HL-60 (cell line): ENCODE measurements around the gene POLR1B.
"Not testable (repeated sequence)": the region's sequence is repeated elsewhere in the genome, so short reads cannot be mapped to it uniquely, and the experiment has no call there.

Source experiments
- DNase-seq, 2 experiments: peaks; one replicate each; pipeline ENCODE4 v3.0.0-alpha.2; 2010 to 2020; ENCODE audit warnings: low read depth in 1 of 2, low spot score in 1 of 2
- H3K27ac ChIP-seq: fragments of 250-450 bp; sonication (Bioruptor Pico); replicated peaks from 2 replicates; pipeline ENCODE4 v1.5.1; 2020; ENCODE audit warnings: mild to moderate bottlenecking, moderate library complexity
- H3K27me3 ChIP-seq: fragments of 250-450 bp; sonication (Bioruptor Pico); 2 replicates; pipeline ENCODE4 v1.5.1; 2021; ENCODE audit warnings: mild to moderate bottlenecking, moderate library complexity; ENCODE audit not compliant: insufficient read depth, poor library complexity, severe bottlenecking
- H3K4me3 ChIP-seq: replicated peaks from 2 replicates; pipeline ENCODE4 v1.5.1; 2011; ENCODE audit warnings: mild to moderate bottlenecking, control low read depth, low read length; ENCODE audit not compliant: insufficient read depth
- GABPA ChIP-seq: IDR thresholded peaks from 2 replicates; pipeline ENCODE4 v1.6.1; 2012; ENCODE audit warnings: low read depth
- POLR2AphosphoS5 ChIP-seq: IDR thresholded peaks from 2 replicates; pipeline ENCODE4 v1.6.1; 2012; ENCODE audit warnings: low read depth
- SPI1 ChIP-seq: IDR thresholded peaks from 2 replicates; pipeline ENCODE4 v1.6.1; 2012; ENCODE audit warnings: low read depth, mild to moderate bottlenecking, borderline replicate concordance
- TF ChIP-seq, protein P1 (sequence below): IDR thresholded peaks from one replicate; pipeline ENCODE4 v1.5.1; 2011; ENCODE audit warnings: low read length, control low read depth, inconsistent platforms; ENCODE audit not compliant: insufficient read depth
- TF ChIP-seq, protein P2 (sequence below): IDR thresholded peaks from 2 replicates; pipeline ENCODE4 v1.6.1; 2012; ENCODE audit warnings: low read depth; ENCODE audit not compliant: insufficient replicate concordance

POLR1B gene

DNA sequence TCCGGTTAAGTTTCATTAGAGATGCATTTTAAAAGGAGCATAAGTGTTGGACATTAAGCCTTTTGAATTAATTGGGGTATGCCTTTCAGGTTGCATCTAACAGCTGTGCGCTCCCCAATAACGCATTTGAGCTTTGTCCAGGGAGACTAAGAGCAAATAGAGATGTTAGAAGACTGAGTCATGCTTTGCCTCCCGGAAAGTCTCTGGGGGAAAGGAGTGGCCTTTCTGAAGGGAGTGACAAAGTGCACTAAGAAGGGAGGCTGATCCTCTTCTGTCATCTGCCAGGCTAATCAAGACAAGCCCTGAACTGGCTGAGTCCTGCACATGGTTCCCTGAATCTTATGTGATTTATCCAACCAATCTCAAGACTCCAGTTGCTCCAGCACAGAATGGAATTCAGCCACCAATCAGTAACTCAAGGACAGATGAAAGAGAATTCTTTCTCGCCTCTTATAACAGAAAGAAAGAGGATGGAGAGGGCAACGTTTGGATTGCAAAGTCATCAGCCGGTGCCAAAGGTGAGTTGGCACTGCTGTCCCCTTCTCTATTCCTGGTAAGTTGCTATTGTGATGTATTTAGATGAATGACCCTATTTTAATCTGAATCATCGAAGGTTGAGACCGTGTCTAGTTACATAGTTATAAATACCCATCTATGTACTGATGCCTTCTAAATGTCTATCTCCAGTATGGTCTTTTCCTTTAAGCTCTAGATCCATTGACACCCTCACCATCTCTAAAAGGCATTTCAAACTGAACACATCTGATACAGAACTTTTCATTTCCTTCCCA is 48.2 kb upstream of the POLR1B start:
- H3K4me3 ChIP-seq: no peak overlapping the region
- DNase-seq: no peak
- H3K27me3 ChIP-seq: no peaks in the 10 kb centered on the region
- H3K27ac ChIP-seq: no peak overlapping the region
- TF ChIP-seq, protein P1, sequence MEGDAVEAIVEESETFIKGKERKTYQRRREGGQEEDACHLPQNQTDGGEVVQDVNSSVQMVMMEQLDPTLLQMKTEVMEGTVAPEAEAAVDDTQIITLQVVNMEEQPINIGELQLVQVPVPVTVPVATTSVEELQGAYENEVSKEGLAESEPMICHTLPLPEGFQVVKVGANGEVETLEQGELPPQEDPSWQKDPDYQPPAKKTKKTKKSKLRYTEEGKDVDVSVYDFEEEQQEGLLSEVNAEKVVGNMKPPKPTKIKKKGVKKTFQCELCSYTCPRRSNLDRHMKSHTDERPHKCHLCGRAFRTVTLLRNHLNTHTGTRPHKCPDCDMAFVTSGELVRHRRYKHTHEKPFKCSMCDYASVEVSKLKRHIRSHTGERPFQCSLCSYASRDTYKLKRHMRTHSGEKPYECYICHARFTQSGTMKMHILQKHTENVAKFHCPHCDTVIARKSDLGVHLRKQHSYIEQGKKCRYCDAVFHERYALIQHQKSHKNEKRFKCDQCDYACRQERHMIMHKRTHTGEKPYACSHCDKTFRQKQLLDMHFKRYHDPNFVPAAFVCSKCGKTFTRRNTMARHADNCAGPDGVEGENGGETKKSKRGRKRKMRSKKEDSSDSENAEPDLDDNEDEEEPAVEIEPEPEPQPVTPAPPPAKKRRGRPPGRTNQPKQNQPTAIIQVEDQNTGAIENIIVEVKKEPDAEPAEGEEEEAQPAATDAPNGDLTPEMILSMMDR: no peak

DNA sequence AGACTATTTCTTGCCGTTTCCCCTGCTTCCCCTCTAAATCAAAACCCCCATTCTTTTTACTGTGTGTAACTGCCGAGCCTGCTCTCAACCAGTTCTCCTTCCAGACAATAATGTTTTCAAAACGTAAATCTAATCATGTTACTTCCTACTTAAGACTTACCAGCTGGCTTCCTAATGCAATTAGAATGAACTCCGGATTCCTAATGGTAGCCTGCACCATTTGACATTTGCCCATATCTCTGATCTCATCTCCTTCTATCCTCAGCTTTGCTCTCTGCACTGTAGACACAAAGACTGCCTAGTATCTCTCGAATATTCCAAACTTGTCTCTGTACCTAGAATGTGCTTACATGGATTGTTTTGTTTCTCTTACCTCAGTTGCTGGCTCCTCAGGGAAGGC is 47.4 kb upstream of the POLR1B start:
- no peak for DNase-seq
- Histone ChIP-seq H3K4me3 (no peak overlapping the region), H3K27ac (no peak overlapping the region)

DNA sequence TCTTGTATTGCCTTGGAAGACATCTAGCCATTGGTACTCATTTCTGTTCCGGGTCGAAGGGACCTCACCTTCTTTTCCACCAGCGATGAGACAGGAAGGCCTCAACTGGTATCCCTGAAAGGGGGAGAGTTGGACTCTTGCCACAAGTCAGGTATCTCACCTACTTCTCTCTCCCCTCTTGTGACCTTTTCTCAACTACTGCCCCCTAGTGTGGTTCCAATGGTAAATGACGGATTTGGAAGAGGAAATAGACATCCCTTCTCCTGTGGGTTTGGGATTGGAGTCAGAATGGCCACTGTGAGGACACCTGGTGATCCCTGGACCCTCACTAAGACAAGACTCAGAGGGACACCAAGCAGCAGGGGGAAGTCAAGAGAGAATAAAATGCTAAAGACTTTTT is 46.4 kb upstream of the POLR1B start:
- H3K27ac ChIP-seq, DNase-seq, H3K4me3 ChIP-seq, H3K27me3 ChIP-seq: not testable (repeated sequence)

More for the DNA sequence above, 47.4 kb upstream of the POLR1B start:
- TF ChIP-seq, protein P1: no peak
- TF ChIP-seq, protein P2, sequence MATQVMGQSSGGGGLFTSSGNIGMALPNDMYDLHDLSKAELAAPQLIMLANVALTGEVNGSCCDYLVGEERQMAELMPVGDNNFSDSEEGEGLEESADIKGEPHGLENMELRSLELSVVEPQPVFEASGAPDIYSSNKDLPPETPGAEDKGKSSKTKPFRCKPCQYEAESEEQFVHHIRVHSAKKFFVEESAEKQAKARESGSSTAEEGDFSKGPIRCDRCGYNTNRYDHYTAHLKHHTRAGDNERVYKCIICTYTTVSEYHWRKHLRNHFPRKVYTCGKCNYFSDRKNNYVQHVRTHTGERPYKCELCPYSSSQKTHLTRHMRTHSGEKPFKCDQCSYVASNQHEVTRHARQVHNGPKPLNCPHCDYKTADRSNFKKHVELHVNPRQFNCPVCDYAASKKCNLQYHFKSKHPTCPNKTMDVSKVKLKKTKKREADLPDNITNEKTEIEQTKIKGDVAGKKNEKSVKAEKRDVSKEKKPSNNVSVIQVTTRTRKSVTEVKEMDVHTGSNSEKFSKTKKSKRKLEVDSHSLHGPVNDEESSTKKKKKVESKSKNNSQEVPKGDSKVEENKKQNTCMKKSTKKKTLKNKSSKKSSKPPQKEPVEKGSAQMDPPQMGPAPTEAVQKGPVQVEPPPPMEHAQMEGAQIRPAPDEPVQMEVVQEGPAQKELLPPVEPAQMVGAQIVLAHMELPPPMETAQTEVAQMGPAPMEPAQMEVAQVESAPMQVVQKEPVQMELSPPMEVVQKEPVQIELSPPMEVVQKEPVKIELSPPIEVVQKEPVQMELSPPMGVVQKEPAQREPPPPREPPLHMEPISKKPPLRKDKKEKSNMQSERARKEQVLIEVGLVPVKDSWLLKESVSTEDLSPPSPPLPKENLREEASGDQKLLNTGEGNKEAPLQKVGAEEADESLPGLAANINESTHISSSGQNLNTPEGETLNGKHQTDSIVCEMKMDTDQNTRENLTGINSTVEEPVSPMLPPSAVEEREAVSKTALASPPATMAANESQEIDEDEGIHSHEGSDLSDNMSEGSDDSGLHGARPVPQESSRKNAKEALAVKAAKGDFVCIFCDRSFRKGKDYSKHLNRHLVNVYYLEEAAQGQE: no peak
- TF ChIP-seq GABPA (no peak), SPI1 (no peak), POLR2AphosphoS5 (no peak)
- H3K27me3 ChIP-seq: no peaks in the 10 kb centered on the region

DNA sequence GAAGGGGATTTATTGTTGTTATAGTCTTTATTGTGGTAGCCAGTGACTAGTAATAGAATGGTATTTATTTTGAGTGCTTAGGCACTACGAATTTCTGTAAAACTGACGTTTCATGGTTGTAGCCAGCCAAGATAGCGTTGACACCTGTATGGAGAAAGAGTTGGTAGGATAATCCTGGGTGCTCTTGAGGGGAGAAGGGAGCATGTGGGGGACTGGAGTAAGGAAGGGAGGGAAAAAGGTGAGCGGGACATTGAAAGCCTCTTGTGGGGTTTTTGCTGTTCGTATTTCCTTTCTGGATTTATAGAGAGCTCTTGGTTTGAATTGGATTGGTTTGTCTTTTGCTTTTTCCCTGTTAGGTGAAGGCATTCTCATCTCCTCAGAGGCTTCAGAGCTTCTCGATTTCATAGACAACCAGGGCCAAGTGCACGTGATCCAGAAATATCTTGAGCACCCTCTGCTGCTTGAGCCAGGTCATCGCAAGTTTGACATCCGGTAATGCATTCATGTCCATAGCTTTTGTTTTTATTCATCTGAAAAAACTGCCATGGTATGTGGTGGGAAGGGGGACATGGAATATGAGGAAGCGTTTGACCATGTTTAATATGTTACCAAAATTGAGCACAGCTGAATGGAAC is 41.3 kb upstream of the POLR1B start:
- H3K4me3 ChIP-seq, H3K27me3 ChIP-seq, H3K27ac ChIP-seq: not testable (repeated sequence)
- TF ChIP-seq, protein P1: peak; percentile 10
- DNase-seq: peak in 1 of 2 experiments; percentile 60

DNA sequence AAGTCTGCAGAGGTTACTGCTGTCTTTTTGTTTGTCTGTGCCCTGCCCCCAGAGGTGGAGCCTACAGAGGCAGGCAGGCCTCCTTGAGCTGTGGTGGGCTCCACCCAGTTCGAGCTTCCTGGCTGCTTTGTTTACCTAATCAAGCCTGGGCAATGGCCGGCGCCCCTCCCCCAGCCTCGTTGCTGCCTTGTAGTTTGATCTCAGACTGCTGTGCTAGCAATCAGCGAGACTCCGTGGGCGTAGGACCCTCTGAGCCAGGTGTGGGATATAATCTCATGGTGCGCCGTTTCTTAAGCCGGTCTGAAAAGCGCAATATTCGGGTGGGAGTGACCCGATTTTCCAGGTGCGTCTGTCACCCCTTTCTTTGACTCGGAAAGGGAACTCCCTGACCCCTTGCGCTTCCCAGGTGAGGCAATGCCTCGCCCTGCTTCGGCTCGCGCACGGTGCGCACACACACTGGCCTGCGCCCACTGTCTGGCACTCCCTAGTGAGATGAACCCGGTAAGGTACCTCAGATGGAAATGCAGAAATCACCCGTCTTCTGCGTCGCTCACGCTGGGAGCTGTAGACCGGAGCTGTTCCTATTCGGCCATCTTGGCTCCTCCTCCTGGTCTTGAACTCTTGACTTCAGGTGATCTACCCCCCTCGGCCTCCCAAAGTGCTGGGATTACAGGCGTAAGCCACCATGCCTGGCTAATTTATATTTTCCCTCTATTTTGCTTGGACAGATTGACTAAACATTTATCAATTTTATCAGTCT is 32.8 kb upstream of the POLR1B start:
- not testable (repeated sequence) for H3K4me3 ChIP-seq, H3K27ac ChIP-seq, H3K27me3 ChIP-seq, DNase-seq
